ENCODE results near the gene PREPL. TPM values are rescaled to one million over a fixed set of nuclear protein-coding genes. Genes with fewer than 3 reads are reported as not detected.
A peak's percentile ranks its signal among the peaks of the same experiment; 100 is the strongest.

Gene PREPL
- total RNA-seq, 4 donors from 2014 or later = 18.7 to 40.6 (median 31.3) TPM

GRCh38 chr2:44348400-44348799 lies 12.9 kb downstream of the PREPL start:
- TF ChIP-seq, protein P1, sequence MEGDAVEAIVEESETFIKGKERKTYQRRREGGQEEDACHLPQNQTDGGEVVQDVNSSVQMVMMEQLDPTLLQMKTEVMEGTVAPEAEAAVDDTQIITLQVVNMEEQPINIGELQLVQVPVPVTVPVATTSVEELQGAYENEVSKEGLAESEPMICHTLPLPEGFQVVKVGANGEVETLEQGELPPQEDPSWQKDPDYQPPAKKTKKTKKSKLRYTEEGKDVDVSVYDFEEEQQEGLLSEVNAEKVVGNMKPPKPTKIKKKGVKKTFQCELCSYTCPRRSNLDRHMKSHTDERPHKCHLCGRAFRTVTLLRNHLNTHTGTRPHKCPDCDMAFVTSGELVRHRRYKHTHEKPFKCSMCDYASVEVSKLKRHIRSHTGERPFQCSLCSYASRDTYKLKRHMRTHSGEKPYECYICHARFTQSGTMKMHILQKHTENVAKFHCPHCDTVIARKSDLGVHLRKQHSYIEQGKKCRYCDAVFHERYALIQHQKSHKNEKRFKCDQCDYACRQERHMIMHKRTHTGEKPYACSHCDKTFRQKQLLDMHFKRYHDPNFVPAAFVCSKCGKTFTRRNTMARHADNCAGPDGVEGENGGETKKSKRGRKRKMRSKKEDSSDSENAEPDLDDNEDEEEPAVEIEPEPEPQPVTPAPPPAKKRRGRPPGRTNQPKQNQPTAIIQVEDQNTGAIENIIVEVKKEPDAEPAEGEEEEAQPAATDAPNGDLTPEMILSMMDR (IDR thresholded peaks at IDR 0.05) = no peak
- peak; percentile 86 for ATAC-seq (ENCODE audit: low FRiP score)
- DNase-seq (ENCODE audit: low spot score) = no peak

- DNase-seq (ENCODE audit: low spot score) = no peak
- TF ChIP-seq, protein P1 (IDR thresholded peaks at IDR 0.05) = no peak
- ATAC-seq (ENCODE audit: low FRiP score) = no peak
Measured at GRCh38 chr2:44347526-44347925, 13.8 kb downstream of the PREPL start.

GRCh38 chr2:44342854-44343253 lies 18.4 kb downstream of the PREPL start:
- TF ChIP-seq, protein P1 (IDR thresholded peaks at IDR 0.05) = no peak
- DNase-seq (ENCODE audit: low spot score) = no peak
- no peak for ATAC-seq (ENCODE audit: low FRiP score)

GRCh38 chr2:44335806-44336538 lies 25.3 kb downstream of the PREPL start:
- TF ChIP-seq, protein P1 (IDR thresholded peaks at IDR 0.05) = no peak
- ATAC-seq (ENCODE audit: low FRiP score) = no peak
- no peak for DNase-seq (ENCODE audit: low spot score)

DNA sequence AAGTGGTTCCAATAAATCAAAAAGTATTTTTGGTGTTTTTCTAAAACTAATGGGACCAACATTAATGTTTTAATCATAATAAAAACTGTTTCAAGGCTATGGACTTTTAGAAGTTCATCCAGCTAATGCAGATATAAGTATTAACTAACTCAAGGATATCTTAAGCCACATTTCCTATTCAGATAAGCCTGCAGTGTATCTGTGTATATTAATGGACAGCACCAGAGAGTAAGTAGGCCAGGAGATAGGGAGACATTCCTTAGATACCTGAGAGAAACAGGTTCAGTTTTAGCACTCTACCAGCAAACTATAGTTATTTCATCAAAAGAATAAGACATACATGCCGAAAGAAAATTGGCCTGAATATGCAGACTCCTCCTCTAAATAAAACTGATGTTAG lies 27.3 kb downstream of the PREPL start:
- no peak for DNase-seq (ENCODE audit: low spot score)
- TF ChIP-seq, protein P1 (IDR thresholded peaks at IDR 0.05) = no peak
- no peak for ATAC-seq (ENCODE audit: low FRiP score)

DNA sequence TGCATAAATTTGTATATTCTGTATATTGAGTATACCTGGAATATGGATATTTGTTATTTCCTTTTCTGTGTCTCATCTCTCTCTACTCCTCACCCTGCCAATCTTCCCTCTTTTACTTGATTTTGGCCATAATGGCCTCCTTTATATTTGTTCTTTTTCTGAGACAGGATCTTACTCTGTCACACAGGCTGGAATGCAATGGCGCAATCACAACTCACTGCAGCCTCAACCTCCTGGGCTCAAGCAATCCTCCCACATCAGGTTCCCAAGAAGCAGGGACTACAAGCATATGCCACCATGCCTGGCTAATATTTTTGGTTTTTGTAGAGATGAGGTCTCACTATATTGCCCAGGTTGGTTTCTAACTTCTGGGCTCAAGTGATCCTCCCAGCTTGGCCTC lies 30.5 kb downstream of the PREPL start:
- DNase-seq (ENCODE audit: low spot score) = no peak
- ATAC-seq (ENCODE audit: low FRiP score) = no peak
- TF ChIP-seq, protein P1 (IDR thresholded peaks at IDR 0.05) = no peak

- no peak for DNase-seq (ENCODE audit: low spot score)
- TF ChIP-seq, protein P1 (IDR thresholded peaks at IDR 0.05) = no peak
- ATAC-seq (ENCODE audit: low FRiP score) = no peak
Measured at GRCh38 chr2:44329343-44329742, 32.0 kb downstream of the PREPL start.

Measured in omental fat pad (tissue), 4 donors.